Tibial nerve (tissue), 4 donors: Measurements from ENCODE around the gene TMEM14A. TPM values are rescaled to one million over a fixed set of nuclear protein-coding genes. Genes with fewer than 3 reads are reported as not detected.

Source experiments
- DNase-seq, 2 donors: peaks; one replicate each; pipeline ENCODE4 v3.0.0-alpha.2; 2019; ENCODE audit warnings: low spot score in 2 of 2
- H3K27ac ChIP-seq, 4 donors: fragments of 200-600 bp; sonication (generic) in 3 of 4; one replicate each; pipeline ENCODE4 v1.5.1; 2017 to 2019; ENCODE audit warnings: mild to moderate bottlenecking in 1 of 4
- H3K27me3 ChIP-seq, 2 donors: fragments of 200-600 bp; sonication (generic) in 1 of 2; one replicate each; pipeline versions ENCODE4 v1.5.1 to v1.6.0; 2017 to 2019
- H3K36me3 ChIP-seq, 3 donors: fragments of 200-600 bp; sonication (generic); one replicate each; pipeline ENCODE4 v1.5.1; 2018 to 2019
- H3K4me1 ChIP-seq, 4 donors: fragments of 200-600 bp; sonication (generic) in 3 of 4; one replicate each; pipeline ENCODE4 v1.5.1; 2017 to 2019
- H3K4me3 ChIP-seq, 4 donors: fragments of 200-600 bp; sonication (generic) in 3 of 4; one replicate each; pipeline ENCODE4 v1.5.1; 2017 to 2019; ENCODE audit warnings: mild to moderate bottlenecking in 1 of 4, moderate library complexity in 1 of 4
- H3K9me3 ChIP-seq, 4 donors: fragments of 200-600 bp; sonication (generic) in 3 of 4; one replicate each; pipeline ENCODE4 v1.5.1; 2017 to 2019
- EP300 ChIP-seq, 2 donors: sonication (generic); formaldehyde crosslinking; IDR thresholded peaks; one replicate each; pipeline ENCODE4 v1.6.1; 2017; ENCODE audit warnings: antibody characterized with exemption in 2 of 2, mild to moderate bottlenecking in 1 of 2
- POLR2A ChIP-seq, 2 donors: fragments of 450-650 bp; IDR thresholded peaks; one replicate each; pipeline ENCODE4 v1.6.1; 2017; ENCODE audit warnings: antibody characterized with exemption in 2 of 2, mild to moderate bottlenecking in 2 of 2, moderate library complexity in 2 of 2
- WGBS, 2 donors: methylation state at CpG; one replicate each; pipeline ENCODE4 v1.1.5; 2018; 5-methylcytosine and 5-hydroxymethylcytosine counted together
- total RNA-seq, 4 donors: library from RNA; depleted of rRNA; stranded (reverse); fragments of >200 nt; gene quantifications; one replicate each; pipeline ENCODE4 v1.1.0, GENCODE V29; 2016
- TF ChIP-seq, protein P1 (sequence below), 5 experiments: fragments of 200-600 bp in 3 of 5; fragments of 450-650 bp in 2 of 5; sonication (generic) in 3 of 5; IDR thresholded peaks; one replicate each; pipeline ENCODE4 v1.5.1; 2016 to 2019; ENCODE audit warnings: antibody characterized with exemption in 5 of 5, mild to moderate bottlenecking in 3 of 5, moderate library complexity in 2 of 5

Gene TMEM14A
- total RNA-seq, 4 donors from 2014 or later, result 14.4 to 39.6 (median 24.3) TPM

GRCh38 chr6:52635049-52635577 lies 35.8 kb upstream of the TMEM14A start:
- H3K9me3 ChIP-seq, result no peaks in the 10 kb centered on the region
- WGBS, 2 donors, result 61 to 65% methylated on average over 5 of the region's 5 CpGs
- TF ChIP-seq POLR2A (IDR thresholded peaks at IDR 0.05) (no peak), EP300 (IDR thresholded peaks at IDR 0.05) (no peak)
- TF ChIP-seq, protein P1, sequence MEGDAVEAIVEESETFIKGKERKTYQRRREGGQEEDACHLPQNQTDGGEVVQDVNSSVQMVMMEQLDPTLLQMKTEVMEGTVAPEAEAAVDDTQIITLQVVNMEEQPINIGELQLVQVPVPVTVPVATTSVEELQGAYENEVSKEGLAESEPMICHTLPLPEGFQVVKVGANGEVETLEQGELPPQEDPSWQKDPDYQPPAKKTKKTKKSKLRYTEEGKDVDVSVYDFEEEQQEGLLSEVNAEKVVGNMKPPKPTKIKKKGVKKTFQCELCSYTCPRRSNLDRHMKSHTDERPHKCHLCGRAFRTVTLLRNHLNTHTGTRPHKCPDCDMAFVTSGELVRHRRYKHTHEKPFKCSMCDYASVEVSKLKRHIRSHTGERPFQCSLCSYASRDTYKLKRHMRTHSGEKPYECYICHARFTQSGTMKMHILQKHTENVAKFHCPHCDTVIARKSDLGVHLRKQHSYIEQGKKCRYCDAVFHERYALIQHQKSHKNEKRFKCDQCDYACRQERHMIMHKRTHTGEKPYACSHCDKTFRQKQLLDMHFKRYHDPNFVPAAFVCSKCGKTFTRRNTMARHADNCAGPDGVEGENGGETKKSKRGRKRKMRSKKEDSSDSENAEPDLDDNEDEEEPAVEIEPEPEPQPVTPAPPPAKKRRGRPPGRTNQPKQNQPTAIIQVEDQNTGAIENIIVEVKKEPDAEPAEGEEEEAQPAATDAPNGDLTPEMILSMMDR (IDR thresholded peaks at IDR 0.05), result no peak

GRCh38 chr6:52636830-52637229 lies 34.1 kb upstream of the TMEM14A start:
- DNase-seq, result no peak
- Histone ChIP-seq H3K9me3 (no peaks in the 10 kb centered on the region), H3K4me3 (no peak overlapping the region), H3K27ac (no peak overlapping the region), H3K27me3 (no peaks in the 10 kb centered on the region), H3K36me3 (no peaks in the 10 kb centered on the region), H3K4me1 (peaks cover 0 to 6% (median 0%) of the 10 kb centered on the region in 4 donors)
- TF ChIP-seq POLR2A (IDR thresholded peaks at IDR 0.05) (no peak), EP300 (IDR thresholded peaks at IDR 0.05) (no peak)
- TF ChIP-seq, protein P1 (IDR thresholded peaks at IDR 0.05), result no peak
- WGBS, 2 donors, result 78 to 84% methylated on average over 2 of the region's 2 CpGs

More at GRCh38 chr6:52635049-52635577, 35.8 kb upstream of the TMEM14A start:
- Histone ChIP-seq H3K27ac (no peak overlapping the region), H3K4me3 (no peak overlapping the region), H3K36me3 (no peaks in the 10 kb centered on the region), H3K27me3 (no peaks in the 10 kb centered on the region), H3K4me1 (no peaks in the 10 kb centered on the region)
- DNase-seq, result no peak

GRCh38 chr6:52639493-52639892 lies 31.4 kb upstream of the TMEM14A start:
- TF ChIP-seq, protein P1 (IDR thresholded peaks at IDR 0.05), result no peak
- TF ChIP-seq POLR2A (IDR thresholded peaks at IDR 0.05), result no peak
- TF ChIP-seq EP300 (IDR thresholded peaks at IDR 0.05), result no peak
- Histone ChIP-seq H3K27ac (peak overlapping the region in 1 of 4 donors; percentile 60), H3K27me3 (no peaks in the 10 kb centered on the region), H3K4me1 (peaks cover 0 to 18% (median 0%) of the 10 kb centered on the region in 4 donors), H3K36me3 (no peaks in the 10 kb centered on the region), H3K4me3 (no peak overlapping the region), H3K9me3 (no peaks in the 10 kb centered on the region)
- WGBS, 2 donors, result 93 to 97% methylated on average over 2 of the region's 2 CpGs
- DNase-seq, result no peak

GRCh38 chr6:52640170-52640569 lies 30.7 kb upstream of the TMEM14A start:
- 33 to 48% methylated on average over 11 of the region's 11 CpGs for WGBS, 2 donors
- H3K4me3 ChIP-seq, result no peak overlapping the region
- H3K27me3 ChIP-seq, result no peaks in the 10 kb centered on the region
- H3K4me1 ChIP-seq, result peaks cover 0 to 18% (median 0%) of the 10 kb centered on the region in 4 donors
- H3K9me3 ChIP-seq, result no peaks in the 10 kb centered on the region
- H3K36me3 ChIP-seq, result no peaks in the 10 kb centered on the region
- peak overlapping the region in 1 of 4 donors; percentile 60 for H3K27ac ChIP-seq
- TF ChIP-seq, protein P1 (IDR thresholded peaks at IDR 0.05), result no peak
- no peak for TF ChIP-seq POLR2A (IDR thresholded peaks at IDR 0.05)
- TF ChIP-seq EP300 (IDR thresholded peaks at IDR 0.05), result peak in 1 of 2 donors; percentile 21
- DNase-seq, result no peak

GRCh38 chr6:52640916-52641315 lies 30.0 kb upstream of the TMEM14A start:
- no peaks in the 10 kb centered on the region for H3K27me3 ChIP-seq
- DNase-seq, result no peak

More at GRCh38 chr6:52640916-52641315, 30.0 kb upstream of the TMEM14A start:
- 88 to 92% methylated on average over 5 of the region's 5 CpGs for WGBS, 2 donors
- peaks cover 0 to 18% (median 0%) of the 10 kb centered on the region in 4 donors for H3K4me1 ChIP-seq
- TF ChIP-seq EP300 (IDR thresholded peaks at IDR 0.05), result no peak
- TF ChIP-seq, protein P1 (IDR thresholded peaks at IDR 0.05), result no peak
- TF ChIP-seq POLR2A (IDR thresholded peaks at IDR 0.05), result no peak
- no peaks in the 10 kb centered on the region for H3K9me3 ChIP-seq
- peak overlapping the region in 1 of 4 donors; percentile 30 for H3K27ac ChIP-seq
- H3K4me3 ChIP-seq, result no peak overlapping the region
- no peaks in the 10 kb centered on the region for H3K36me3 ChIP-seq
